ENCODE measurements around the gene LLGL1.

DNA sequence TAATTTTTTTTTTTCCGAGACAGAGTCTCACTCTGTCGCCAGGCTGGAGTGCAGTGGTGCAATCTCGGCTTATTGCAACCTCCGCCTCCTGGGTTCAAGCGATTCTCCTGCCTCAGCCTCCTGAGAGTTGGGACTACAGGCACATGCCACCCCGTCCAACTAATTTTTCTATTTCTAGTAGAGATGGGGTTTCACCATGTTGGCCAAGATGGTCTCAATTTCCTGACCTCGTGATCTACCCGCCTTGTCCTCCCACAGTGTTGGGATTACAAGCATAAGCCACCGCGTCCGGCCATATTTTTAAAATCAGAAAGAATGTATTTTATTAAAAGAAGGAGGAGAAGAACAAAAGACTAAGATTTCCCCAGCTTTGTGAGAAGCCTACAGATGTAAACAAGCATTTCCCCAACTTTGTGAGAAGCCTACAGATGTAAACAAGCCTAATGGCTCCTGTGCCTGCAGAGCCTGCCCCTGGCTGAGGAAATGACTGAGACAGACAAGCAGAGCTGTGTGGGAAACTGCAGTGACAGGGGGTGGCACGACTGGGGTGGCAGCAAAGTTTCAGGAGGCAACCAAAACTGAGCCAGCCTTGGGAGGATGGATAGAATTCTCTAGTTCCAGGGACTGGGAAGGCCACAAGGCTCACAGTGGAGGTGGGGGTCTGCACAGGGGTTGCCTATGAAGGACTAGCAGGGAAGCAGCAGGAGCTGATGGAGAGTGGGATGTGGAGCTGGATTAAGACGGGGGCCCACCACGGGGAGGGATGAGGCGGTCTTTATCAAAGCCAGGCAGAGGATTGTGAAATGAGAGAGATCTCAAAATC lies 66.5 kb downstream of the LLGL1 start:
- TF ChIP-seq, protein P1, sequence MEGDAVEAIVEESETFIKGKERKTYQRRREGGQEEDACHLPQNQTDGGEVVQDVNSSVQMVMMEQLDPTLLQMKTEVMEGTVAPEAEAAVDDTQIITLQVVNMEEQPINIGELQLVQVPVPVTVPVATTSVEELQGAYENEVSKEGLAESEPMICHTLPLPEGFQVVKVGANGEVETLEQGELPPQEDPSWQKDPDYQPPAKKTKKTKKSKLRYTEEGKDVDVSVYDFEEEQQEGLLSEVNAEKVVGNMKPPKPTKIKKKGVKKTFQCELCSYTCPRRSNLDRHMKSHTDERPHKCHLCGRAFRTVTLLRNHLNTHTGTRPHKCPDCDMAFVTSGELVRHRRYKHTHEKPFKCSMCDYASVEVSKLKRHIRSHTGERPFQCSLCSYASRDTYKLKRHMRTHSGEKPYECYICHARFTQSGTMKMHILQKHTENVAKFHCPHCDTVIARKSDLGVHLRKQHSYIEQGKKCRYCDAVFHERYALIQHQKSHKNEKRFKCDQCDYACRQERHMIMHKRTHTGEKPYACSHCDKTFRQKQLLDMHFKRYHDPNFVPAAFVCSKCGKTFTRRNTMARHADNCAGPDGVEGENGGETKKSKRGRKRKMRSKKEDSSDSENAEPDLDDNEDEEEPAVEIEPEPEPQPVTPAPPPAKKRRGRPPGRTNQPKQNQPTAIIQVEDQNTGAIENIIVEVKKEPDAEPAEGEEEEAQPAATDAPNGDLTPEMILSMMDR (IDR thresholded peaks at IDR 0.05; ENCODE audit: extremely low read depth in 1 of 2, insufficient read depth in 1 of 2, low read depth in 1 of 2, low read length in 2 of 2) = no peak
- TF ChIP-seq POLR2A (IDR thresholded peaks at IDR 0.05; ENCODE audit: low read depth, low read length) = no peak
- TF ChIP-seq EZH2 (IDR thresholded peaks at IDR 0.05; ENCODE audit: borderline replicate concordance, low read depth, low read length, severe bottlenecking) = no peak
- TF ChIP-seq POLR2AphosphoS5 (IDR thresholded peaks at IDR 0.05; ENCODE audit: insufficient read depth, low read depth, low read length) = no peak
- no peak for TF ChIP-seq MYC (IDR thresholded peaks at IDR 0.05; ENCODE audit: low read depth, low read length)
- TF ChIP-seq, protein P2, sequence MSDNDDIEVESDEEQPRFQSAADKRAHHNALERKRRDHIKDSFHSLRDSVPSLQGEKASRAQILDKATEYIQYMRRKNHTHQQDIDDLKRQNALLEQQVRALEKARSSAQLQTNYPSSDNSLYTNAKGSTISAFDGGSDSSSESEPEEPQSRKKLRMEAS (IDR thresholded peaks at IDR 0.05; ENCODE audit: insufficient read depth, insufficient read length) = no peak
